Kidney (tissue), 14 donors: Measurements from ENCODE around the gene WFDC5. TPM values are rescaled to one million over a fixed set of nuclear protein-coding genes. Genes with fewer than 3 reads are reported as not detected.

ENCODE experiments used
- DNase-seq, 5 donors: peaks; one replicate each; pipeline ENCODE4 v3.0.0-alpha.2; 2013 to 2020
- FAIRE-seq: peaks from 2 replicates; lab custom pipeline; 2012; peaks lifted over from hg19 to GRCh38; lab: Jason Lieb, UNC
- H3K27ac ChIP-seq, 2 donors: one replicate each; pipeline ENCODE4 v1.7.0; 2013; ENCODE audit warnings: low read depth in 2 of 2, low read length in 2 of 2, inconsistent platforms in 1 of 2
- H3K27me3 ChIP-seq: one replicate; pipeline ENCODE4 v1.7.1; 2013; ENCODE audit warnings: low read length, inconsistent platforms; ENCODE audit not compliant: control insufficient read depth, insufficient read depth
- H3K36me3 ChIP-seq, 3 donors: one replicate each; pipeline versions ENCODE4 v1.7.0 to v1.7.1; 2013; ENCODE audit warnings: low read length in 3 of 3, control low read depth in 1 of 3, inconsistent platforms in 1 of 3; ENCODE audit not compliant: insufficient read depth in 3 of 3, control insufficient read depth in 2 of 3
- H3K4me1 ChIP-seq, 3 donors: one replicate each; pipeline versions ENCODE4 v1.7.0 to v1.7.1; 2013; ENCODE audit warnings: low read length in 3 of 3, inconsistent platforms in 1 of 3, low read depth in 1 of 3; ENCODE audit not compliant: control insufficient read depth in 2 of 3, insufficient read depth in 2 of 3
- H3K4me3 ChIP-seq, 3 donors: one replicate each; pipeline versions ENCODE4 v1.7.0 to v1.8.1; 2013; ENCODE audit warnings: low read length in 3 of 3, control low read depth in 1 of 3, inconsistent platforms in 1 of 3
- H3K9ac ChIP-seq, 3 donors: one replicate each; pipeline versions ENCODE4 v1.7.0 to v1.7.1; 2013; ENCODE audit warnings: low read length in 3 of 3, control low read depth in 1 of 3, inconsistent platforms in 1 of 3
- H3K9me3 ChIP-seq, 3 donors: one replicate each; pipeline versions ENCODE4 v1.7.0 to v1.7.1; 2013; ENCODE audit warnings: low read length in 3 of 3, control low read depth in 1 of 3, inconsistent platforms in 1 of 3; ENCODE audit not compliant: control insufficient read depth in 2 of 3, insufficient read depth in 1 of 3
- CTCF ChIP-seq: IDR thresholded peaks from 3 replicates; pipeline ENCODE4 v1.5.1; 2012; ENCODE audit warnings: mild to moderate bottlenecking, moderate library complexity, borderline replicate concordance; ENCODE audit not compliant: insufficient read depth; ENCODE audit errors: extremely low read depth
- intact Hi-C: fragments of 100-400 bp; cut with DNase I; formaldehyde crosslinking; loops from one replicate; pipeline ENCODE4 v1.11.1; 2022
- polyA plus RNA-seq: library from polyadenylated mRNA; stranded (reverse); fragments of 350-450 nt; fragmentation: Illumina TruSeq; extraction: RNeasy Lipid Tissue Mini Kit (QIAGEN cat#74804); gene quantifications from one replicate; pipeline ENCODE4 v1.2.3, GENCODE V29; 2014; ENCODE audit warnings: low read depth, low replicate concordance; ENCODE audit not compliant: insufficient read depth
- total RNA-seq: library from RNA; stranded (reverse); fragmentation: NEBNext Ultra II Directional; extraction: Animal tissue kit (Norgen Biotek cat#: 25700); gene quantifications from one replicate; pipeline ENCODE4 v1.2.1, GENCODE V29; 2021
- donor health status: control.
- donor health status: control.
- donor health status: control.
- donor health status: control.
- donor health status: control.
- donor health status: DM: yes; HTN: yes; CAD: no.
- donor health status: Normal renal cell carcinoma (clear cell type).

WFDC5 gene
- total and polyA plus RNA-seq, 2 donors from 2014 or later: 1.0 TPM; not detected in 1

- no peak for DNase-seq
Observed at GRCh38 chr20:45072066-45072465, 42.9 kb downstream of the WFDC5 start.

GRCh38 chr20:45070932-45071632 lies 43.9 kb downstream of the WFDC5 start:
- intact Hi-C loops: no loop called here
- H3K27ac ChIP-seq: no peak overlapping the region
- FAIRE-seq (no peak), DNase-seq (no peak)
- H3K4me1 ChIP-seq: no peaks in the 10 kb centered on the region
- no peak for TF ChIP-seq CTCF
- no peak overlapping the region for H3K9ac ChIP-seq
- H3K9me3 ChIP-seq: no peaks in the 10 kb centered on the region
- no peak overlapping the region for H3K4me3 ChIP-seq
- peaks cover 0 to under 1% (median 0%) of the 10 kb centered on the region in 3 donors for H3K36me3 ChIP-seq
- no peaks in the 10 kb centered on the region for H3K27me3 ChIP-seq

More at GRCh38 chr20:45072066-45072465, 42.9 kb downstream of the WFDC5 start:
- Histone ChIP-seq H3K27me3 (no peaks in the 10 kb centered on the region), H3K4me1 (no peaks in the 10 kb centered on the region), H3K9ac (no peak overlapping the region), H3K27ac (no peak overlapping the region), H3K4me3 (no peak overlapping the region), H3K9me3 (no peaks in the 10 kb centered on the region), H3K36me3 (peaks cover 0 to 6% (median 0%) of the 10 kb centered on the region in 3 donors)
- no peak for TF ChIP-seq CTCF
- no peak for FAIRE-seq
- intact Hi-C loops: no loop called here

- no peak for TF ChIP-seq CTCF
- no peaks in the 10 kb centered on the region for H3K4me1 ChIP-seq
- DNase-seq: no peak
- no peak overlapping the region for H3K4me3 ChIP-seq
- H3K36me3 ChIP-seq: no peaks in the 10 kb centered on the region
- no peaks in the 10 kb centered on the region for H3K27me3 ChIP-seq
- no peak for FAIRE-seq
- no peak overlapping the region for H3K9ac ChIP-seq
- no peaks in the 10 kb centered on the region for H3K9me3 ChIP-seq
- intact Hi-C loops: no loop called here
- no peak overlapping the region for H3K27ac ChIP-seq
Observed at GRCh38 chr20:45069261-45069660, 45.7 kb downstream of the WFDC5 start.
